IMR-90 (cell line): ENCODE measurements around the gene SLAMF7. TPM values are rescaled to one million over a fixed set of nuclear protein-coding genes. Genes with fewer than 3 reads are reported as not detected.
A peak's percentile ranks its signal among the peaks of the same experiment; 100 is the strongest.

Source experiments
- ATAC-seq: fragments of 200-7000 bp; cut with Tn5 transposase; 2 replicates; pipeline ENCODE4 v1.9.1; 2020; ENCODE audit warnings: low read depth, mild to moderate bottlenecking, moderate library complexity
- BruUV-seq: library from RNA; stranded (reverse); fragments of 400-500 nt; replicated peaks from 2 replicates; lab custom pipeline; 2021; lab: Mats Ljungman, UMichigan
- CTCF ChIA-PET: fragments of 300-600 bp; formaldehyde crosslinking; extraction: SDS; loops from one replicate; lab custom pipeline; 2021; ENCODE audit warnings: antibody characterized with exemption; lab: Yijun Ruan, JAX
- POLR2A ChIA-PET: fragments of 300-600 bp; sonication (Branson Sonifier 250); formaldehyde crosslinking; loops from one replicate; lab custom pipeline; 2022; ENCODE audit warnings: antibody characterized with exemption; ENCODE audit not compliant: unreplicated experiment; lab: Charles Lee
- DNase-seq: peaks from one replicate; pipeline ENCODE4 v3.0.0; 2013
- H2AFZ ChIP-seq: replicated peaks from 2 replicates; pipeline ENCODE3; 2013; ENCODE audit warnings: low read length, mild to moderate bottlenecking; ENCODE audit not compliant: poor library complexity
- H2AK5ac ChIP-seq: 2 replicates; pipeline ENCODE4 v1.6.1; 2013; ENCODE audit warnings: low read depth, low read length, inconsistent platforms
- H2AK9ac ChIP-seq: replicated peaks from 2 replicates; pipeline ENCODE3; 2013; ENCODE audit warnings: mild to moderate bottlenecking, low read depth, low read length, moderate library complexity; ENCODE audit not compliant: poor library complexity
- H2BK120ac ChIP-seq: 2 replicates; pipeline ENCODE4 v1.6.1; 2013; ENCODE audit warnings: low read depth, low read length, inconsistent platforms
- H2BK15ac ChIP-seq: 3 replicates; pipeline ENCODE4 v1.6.1; 2013; ENCODE audit warnings: low read depth, low read length, inconsistent platforms
- H2BK20ac ChIP-seq: 2 replicates; pipeline ENCODE4 v1.6.1; 2013; ENCODE audit warnings: low read depth, mild to moderate bottlenecking, inconsistent platforms, low read length, moderate library complexity
- H2BK5ac ChIP-seq: 2 replicates; pipeline ENCODE4 v1.6.1; 2013; ENCODE audit warnings: mild to moderate bottlenecking, low read depth, low read length, inconsistent platforms; ENCODE audit not compliant: poor library complexity, severe bottlenecking
- H3K14ac ChIP-seq: replicated peaks from 2 replicates; pipeline ENCODE4 v1.6.1; 2013; ENCODE audit warnings: low read depth, low read length, inconsistent platforms
- H3K18ac ChIP-seq: 2 replicates; pipeline ENCODE4 v1.6.1; 2013; ENCODE audit warnings: low read depth, low read length, control low read depth
- H3K23ac ChIP-seq: 2 replicates; pipeline ENCODE4 v1.6.1; 2013; ENCODE audit warnings: low read depth, low read length, inconsistent platforms
- H3K27ac ChIP-seq: 2 replicates; pipeline ENCODE4 v1.5.1; 2013; ENCODE audit warnings: mild to moderate bottlenecking, control low read depth, low read length; ENCODE audit not compliant: insufficient read depth
- H3K27me3 ChIP-seq: 2 replicates; pipeline ENCODE4 v1.6.1; 2013; ENCODE audit warnings: low read length; ENCODE audit not compliant: control insufficient read depth, insufficient read depth
- H3K36me3 ChIP-seq: 2 replicates; pipeline ENCODE4 v1.6.1; 2013; ENCODE audit warnings: low read length, mixed read lengths; ENCODE audit not compliant: control insufficient read depth, insufficient read depth
- H3K4ac ChIP-seq: 2 replicates; pipeline ENCODE4 v1.6.1; 2013; ENCODE audit warnings: low read depth, low read length, inconsistent platforms
- H3K4me1 ChIP-seq: 2 replicates; pipeline ENCODE4 v1.6.1; 2013; ENCODE audit warnings: low read length, mixed read lengths; ENCODE audit not compliant: control insufficient read depth, insufficient read depth
- H3K4me2 ChIP-seq: 2 replicates; pipeline ENCODE4 v1.6.1; 2013; ENCODE audit warnings: low read depth, mild to moderate bottlenecking, control low read depth, low read length, moderate library complexity
- H3K4me3 ChIP-seq: 2 replicates; pipeline ENCODE4 v1.5.1; 2013; ENCODE audit warnings: low read depth, mild to moderate bottlenecking, control low read depth, low read length, moderate library complexity; ENCODE audit not compliant: insufficient read depth
- H3K56ac ChIP-seq: 2 replicates; pipeline ENCODE4 v1.6.1; 2013; ENCODE audit warnings: low read length, inconsistent platforms; ENCODE audit not compliant: insufficient read depth; ENCODE audit errors: extremely low read depth
- H3K79me1 ChIP-seq, 2 experiments: 2 replicates each; pipeline ENCODE4 v1.6.1; 2013; ENCODE audit warnings: low read length in 2 of 2, inconsistent platforms in 1 of 2, low read depth in 1 of 2
- H3K9ac ChIP-seq: 2 replicates; pipeline ENCODE4 v1.6.1; 2013; ENCODE audit warnings: low read depth, low read length, control low read depth
- H3K9me1 ChIP-seq: 2 replicates; pipeline ENCODE4 v1.6.1; 2013; ENCODE audit warnings: low read length, inconsistent platforms; ENCODE audit not compliant: insufficient read depth
- H3K9me3 ChIP-seq: 2 replicates; pipeline ENCODE4 v1.6.1; 2013; ENCODE audit warnings: low read length; ENCODE audit not compliant: control insufficient read depth, insufficient read depth
- H4K20me1 ChIP-seq: 2 replicates; pipeline ENCODE4 v1.6.1; 2013; ENCODE audit warnings: low read length, inconsistent platforms; ENCODE audit not compliant: insufficient read depth
- H4K5ac ChIP-seq: 2 replicates; pipeline ENCODE4 v1.6.1; 2013; ENCODE audit warnings: mild to moderate bottlenecking, low read depth, low read length, control low read depth
- H4K8ac ChIP-seq, 2 experiments: 2 replicates each; pipeline ENCODE4 v1.6.1; 2013; ENCODE audit warnings: low read depth in 2 of 2, low read length in 2 of 2, control low read depth in 1 of 2, inconsistent platforms in 1 of 2
- H4K91ac ChIP-seq: 2 replicates; pipeline ENCODE4 v1.6.1; 2013; ENCODE audit warnings: low read depth, low read length, inconsistent platforms; ENCODE audit not compliant: insufficient read depth
- BHLHE40 ChIP-seq: fragments of 150-350 bp; IDR thresholded peaks from 2 replicates; pipeline ENCODE4 v1.6.1; 2016; ENCODE audit warnings: mild to moderate bottlenecking, low read depth, low read length
- CEBPB ChIP-seq: IDR thresholded peaks from 2 replicates; pipeline ENCODE4 v1.6.1; 2012; ENCODE audit warnings: low read depth, low read length, improper control_type of control experiment
- CHD1 ChIP-seq: IDR thresholded peaks from 2 replicates; pipeline ENCODE4 v1.6.1; 2012; ENCODE audit warnings: low read depth, low read length, improper control_type of control experiment
- ELK1 ChIP-seq: fragments of 150-350 bp; IDR thresholded peaks from 2 replicates; pipeline ENCODE4 v1.6.1; 2016; ENCODE audit warnings: low read depth, mild to moderate bottlenecking, low read length, moderate library complexity, borderline replicate concordance
- FOS ChIP-seq: fragments of 150-350 bp; IDR thresholded peaks from 2 replicates; pipeline ENCODE4 v1.6.1; 2016; ENCODE audit warnings: low read depth, low read length
- MAFK ChIP-seq: IDR thresholded peaks from 2 replicates; pipeline ENCODE4 v1.6.1; 2012; ENCODE audit warnings: low read depth, low read length, improper control_type of control experiment
- MAZ ChIP-seq: IDR thresholded peaks from 2 replicates; pipeline ENCODE4 v1.6.1; 2012; ENCODE audit warnings: low read depth, mild to moderate bottlenecking, low read length, improper control_type of control experiment, moderate library complexity, borderline replicate concordance
- MXI1 ChIP-seq: IDR thresholded peaks from 2 replicates; pipeline ENCODE4 v1.6.1; 2012; ENCODE audit warnings: low read depth, mild to moderate bottlenecking, low read length, moderate library complexity, borderline replicate concordance
- NFE2L2 ChIP-seq: fragments of 150-350 bp; IDR thresholded peaks from 2 replicates; pipeline ENCODE4 v1.6.1; 2016; ENCODE audit warnings: low read depth, mild to moderate bottlenecking, low read length
- POLR2A ChIP-seq: IDR thresholded peaks from 2 replicates; pipeline ENCODE4 v1.6.1; 2012; ENCODE audit warnings: mild to moderate bottlenecking, low read depth, low read length
- RCOR1 ChIP-seq: IDR thresholded peaks from 2 replicates; pipeline ENCODE4 v1.6.1; 2012; ENCODE audit warnings: mild to moderate bottlenecking, low read length, improper control_type of control experiment; ENCODE audit not compliant: insufficient replicate concordance
- RFX5 ChIP-seq: IDR thresholded peaks from 2 replicates; pipeline ENCODE4 v1.8.0; 2012; ENCODE audit warnings: low read depth, mild to moderate bottlenecking, low read length, moderate library complexity
- whole genome bisulfite sequencing, 2 experiments: methylation state at CpG; one replicate each; pipeline versions ENCODE4 v1.1.5 to v1.1.7; 2013; ENCODE audit warnings: missing lambda C conversion rate in 2 of 2; ENCODE audit not compliant: insufficient read length in 1 of 2; ENCODE audit errors: extremely low coverage in 2 of 2; 5-methylcytosine and 5-hydroxymethylcytosine counted together
- dilution Hi-C: fragments of 300-500 bp; cut with HindIII; formaldehyde crosslinking; loops from one replicate; pipeline ENCODE4 v1.14.3; 2018; ENCODE audit warnings: low sequenced_read_pairs; ENCODE audit not compliant: unreplicated experiment
- in situ Hi-C: fragments of 300-500 bp; cut with MboI; formaldehyde crosslinking; loops from 3 replicates; pipeline ENCODE4 v1.14.3; 2019; ENCODE audit warnings: low sequenced_read_pairs, inconsistent platforms, mixed read lengths
- intact Hi-C: fragments of 100-400 bp; cut with micrococcal nuclease; formaldehyde crosslinking; loops from 2 replicates; pipeline ENCODE4 v1.10.0; 2022
- polyA plus RNA-seq, 3 experiments: library from polyadenylated mRNA; depleted of rRNA; stranded (reverse); fragments of >200 nt; gene quantifications; 2 replicates each; pipeline ENCODE4 v1.2.3, GENCODE V29; 2012; ENCODE audit warnings: low replicate concordance in 1 of 3
- total RNA-seq: library from RNA; depleted of rRNA; stranded (reverse); fragments of >200 nt; gene quantifications from 2 replicates; pipeline ENCODE4 v1.2.3, GENCODE V29; 2012

SLAMF7 gene
- total and polyA plus RNA-seq, 2 of the 4 experiments (the other 2 are of a cell fraction): not detected

- Histone ChIP-seq H4K8ac (no peak overlapping the region), H3K27me3 (no peaks in the 10 kb centered on the region; the same call in 1 of the 2 replicates), H3K18ac (no peak overlapping the region), H2BK5ac (no peak overlapping the region), H2BK120ac (no peak overlapping the region), H2BK15ac (no peak overlapping the region), H3K4me1 (no peaks in the 10 kb centered on the region), H3K14ac (no peak overlapping the region), H3K4me3 (no peak overlapping the region), H4K20me1 (no peaks in the 10 kb centered on the region), H2AK9ac (no peak overlapping the region), H3K27ac (no peak overlapping the region), H3K4ac (no peak overlapping the region), H4K91ac (no peak overlapping the region), H3K9ac (no peak overlapping the region), H3K79me1 (no peaks in the 10 kb centered on the region), H2BK20ac (no peak overlapping the region), H3K56ac (no peak overlapping the region), H3K9me3 (no peaks in the 10 kb centered on the region), H3K4me2 (peak overlapping the region; percentile 40; the same call in 1 of the 2 replicates), H3K9me1 (no peaks in the 10 kb centered on the region), H3K23ac (no peak overlapping the region), H3K36me3 (no peaks in the 10 kb centered on the region), H2AFZ (peak overlapping the region; percentile 34), H4K5ac (no peak overlapping the region), H2AK5ac (no peak overlapping the region)
- ATAC-seq (peak; percentile 46), DNase-seq (no peak)
- BruUV-seq: no TSS peak
- intact Hi-C loops (no loop called here), in situ Hi-C loops (no loop called here), dilution Hi-C loops (no loop called here)
- ChIA-PET CTCF (interaction anchor here (0.6 kb wide), 1 partner anchor 93 kb away, joined by 3 read pairs; no protein-coding TSS in a partner anchor), POLR2A (no interaction called here)
- WGBS, 2 experiments: 30% methylated on average over 3 of the region's 8 CpGs; no CpG with 5 or more reads in 1 of the 2 experiments
- no peak for TF ChIP-seq RFX5
- TF ChIP-seq MAZ: no peak
- no peak for TF ChIP-seq CHD1
- no peak for TF ChIP-seq BHLHE40
- no peak for TF ChIP-seq FOS
- TF ChIP-seq CEBPB: no peak
- no peak for TF ChIP-seq ELK1
- TF ChIP-seq MXI1: no peak
- no peak for TF ChIP-seq POLR2A
- TF ChIP-seq MAFK: no peak
- TF ChIP-seq RCOR1: no peak
- no peak for TF ChIP-seq NFE2L2
These were observed 28.6 kb downstream of the SLAMF7 start for GRCh38 chr1:160767395-160768294.
